ENCODE measurements around the gene PRDM16. TPM values are rescaled to one million over a fixed set of nuclear protein-coding genes. Genes with fewer than 3 reads are reported as not detected.

PRDM16 gene
- total and polyA plus RNA-seq, 4 donors: 5.0 to 80.7 (median 41.5) TPM

- H3K27me3 ChIP-seq (ENCODE audit: control insufficient read depth in 1 of 2, insufficient read depth in 2 of 2, low read length in 1 of 2): no peaks in the 10 kb centered on the region
- intact Hi-C loops (cut with DNase I): no loop called here
- no peak for ATAC-seq (ENCODE audit: low FRiP score)
- no peak overlapping the region for H3K4me3 ChIP-seq (ENCODE audit: low read length in 2 of 2)
- no peaks in the 10 kb centered on the region for H3K9me3 ChIP-seq (ENCODE audit: control insufficient read depth, low read length)
- H3K27ac ChIP-seq (ENCODE audit: low read depth in 1 of 2, low read length in 2 of 2): peak overlapping the region; percentile 24 to 93
- WGBS, 2 donors: 24 to 43% methylated on average over 19 of the region's 19 CpGs
- H3K4me1 ChIP-seq (ENCODE audit: control insufficient read depth in 1 of 2, insufficient read depth in 2 of 2, low read length in 2 of 2): peaks cover 5% of the 10 kb centered on the region in 2 donors
- no peak for DNase-seq
- H3K36me3 ChIP-seq (ENCODE audit: control insufficient read depth in 1 of 2, insufficient read depth in 2 of 2, low read length in 1 of 2): no peaks in the 10 kb centered on the region
Observed at GRCh38 chr1:3373175-3373574, 304.2 kb downstream of the PRDM16 start.

GRCh38 chr1:3373700-3374405 is 304.9 kb downstream of the PRDM16 start:
- intact Hi-C loops (cut with DNase I): loop anchor here in 1 of 2 donors (2.0 kb wide), 1 partner anchor 19 kb away; no protein-coding TSS in a partner anchor
- H3K27ac ChIP-seq (ENCODE audit: low read depth in 1 of 2, low read length in 2 of 2): peak overlapping the region; percentile 24 to 93
- H3K9me3 ChIP-seq (ENCODE audit: control insufficient read depth, low read length): no peaks in the 10 kb centered on the region
- no peaks in the 10 kb centered on the region for H3K36me3 ChIP-seq (ENCODE audit: control insufficient read depth in 1 of 2, insufficient read depth in 2 of 2, low read length in 1 of 2)
- no peak overlapping the region for H3K4me3 ChIP-seq (ENCODE audit: low read length in 2 of 2)
- peaks cover 2% of the 10 kb centered on the region in 2 donors for H3K4me1 ChIP-seq (ENCODE audit: control insufficient read depth in 1 of 2, insufficient read depth in 2 of 2, low read length in 2 of 2)
- DNase-seq (peak; percentile 77 to 84), ATAC-seq (ENCODE audit: low FRiP score) (peak; percentile 37)
- no peaks in the 10 kb centered on the region for H3K27me3 ChIP-seq (ENCODE audit: control insufficient read depth in 1 of 2, insufficient read depth in 2 of 2, low read length in 1 of 2)
- WGBS, 2 donors: 18 to 25% methylated on average over 20 of the region's 20 CpGs

- peak overlapping the region in 1 of 2 donors; percentile 93 for H3K27ac ChIP-seq (ENCODE audit: low read depth in 1 of 2, low read length in 2 of 2)
- ATAC-seq (ENCODE audit: low FRiP score) (no peak), DNase-seq (no peak)
- H3K9me3 ChIP-seq (ENCODE audit: control insufficient read depth, low read length): no peaks in the 10 kb centered on the region
- no peaks in the 10 kb centered on the region for H3K36me3 ChIP-seq (ENCODE audit: control insufficient read depth in 1 of 2, insufficient read depth in 2 of 2, low read length in 1 of 2)
- 41 to 44% methylated on average over 11 of the region's 11 CpGs for WGBS, 2 donors
- intact Hi-C loops (cut with DNase I): loop anchor here in 1 of 2 donors (2.0 kb wide), 1 partner anchor 18 kb away; no protein-coding TSS in a partner anchor
- peaks cover 2% of the 10 kb centered on the region in 2 donors for H3K4me1 ChIP-seq (ENCODE audit: control insufficient read depth in 1 of 2, insufficient read depth in 2 of 2, low read length in 2 of 2)
- H3K27me3 ChIP-seq (ENCODE audit: control insufficient read depth in 1 of 2, insufficient read depth in 2 of 2, low read length in 1 of 2): no peaks in the 10 kb centered on the region
- no peak overlapping the region for H3K4me3 ChIP-seq (ENCODE audit: low read length in 2 of 2)
Observed at GRCh38 chr1:3375245-3375644, 306.2 kb downstream of the PRDM16 start.

GRCh38 chr1:3377166-3377565 is 308.2 kb downstream of the PRDM16 start:
- 93 to 95% methylated on average over 12 of the region's 12 CpGs for WGBS, 2 donors
- H3K36me3 ChIP-seq (ENCODE audit: control insufficient read depth in 1 of 2, insufficient read depth in 2 of 2, low read length in 1 of 2): no peaks in the 10 kb centered on the region
- intact Hi-C loops (cut with DNase I): no loop called here
- H3K4me1 ChIP-seq (ENCODE audit: control insufficient read depth in 1 of 2, insufficient read depth in 2 of 2, low read length in 2 of 2): no peaks in the 10 kb centered on the region
- DNase-seq (no peak), ATAC-seq (ENCODE audit: low FRiP score) (no peak)
- H3K9me3 ChIP-seq (ENCODE audit: control insufficient read depth, low read length): no peaks in the 10 kb centered on the region
- H3K27me3 ChIP-seq (ENCODE audit: control insufficient read depth in 1 of 2, insufficient read depth in 2 of 2, low read length in 1 of 2): no peaks in the 10 kb centered on the region
- H3K27ac ChIP-seq (ENCODE audit: low read depth in 1 of 2, low read length in 2 of 2): no peak overlapping the region
- H3K4me3 ChIP-seq (ENCODE audit: low read length in 2 of 2): no peak overlapping the region

- ATAC-seq (ENCODE audit: low FRiP score) (no peak), DNase-seq (no peak)
- intact Hi-C loops (cut with DNase I): no loop called here
- Histone ChIP-seq H3K4me1 (ENCODE audit: control insufficient read depth in 1 of 2, insufficient read depth in 2 of 2, low read length in 2 of 2) (no peaks in the 10 kb centered on the region), H3K4me3 (ENCODE audit: low read length in 2 of 2) (no peak overlapping the region), H3K27me3 (ENCODE audit: control insufficient read depth in 1 of 2, insufficient read depth in 2 of 2, low read length in 1 of 2) (no peaks in the 10 kb centered on the region), H3K9me3 (ENCODE audit: control insufficient read depth, low read length) (no peaks in the 10 kb centered on the region), H3K27ac (ENCODE audit: low read depth in 1 of 2, low read length in 2 of 2) (no peak overlapping the region), H3K36me3 (ENCODE audit: control insufficient read depth in 1 of 2, insufficient read depth in 2 of 2, low read length in 1 of 2) (no peaks in the 10 kb centered on the region)
- WGBS, 2 donors: 82 to 86% methylated on average over 24 of the region's 24 CpGs
Observed at GRCh38 chr1:3377604-3378279, 308.7 kb downstream of the PRDM16 start.

GRCh38 chr1:3378411-3379208 is 309.6 kb downstream of the PRDM16 start:
- Histone ChIP-seq H3K4me3 (ENCODE audit: low read length in 2 of 2) (no peak overlapping the region), H3K9me3 (ENCODE audit: control insufficient read depth, low read length) (no peaks in the 10 kb centered on the region), H3K27me3 (ENCODE audit: control insufficient read depth in 1 of 2, insufficient read depth in 2 of 2, low read length in 1 of 2) (no peaks in the 10 kb centered on the region), H3K27ac (ENCODE audit: low read depth in 1 of 2, low read length in 2 of 2) (no peak overlapping the region), H3K4me1 (ENCODE audit: control insufficient read depth in 1 of 2, insufficient read depth in 2 of 2, low read length in 2 of 2) (no peaks in the 10 kb centered on the region), H3K36me3 (ENCODE audit: control insufficient read depth in 1 of 2, insufficient read depth in 2 of 2, low read length in 1 of 2) (no peaks in the 10 kb centered on the region)
- intact Hi-C loops (cut with DNase I): no loop called here
- ATAC-seq (ENCODE audit: low FRiP score) (no peak), DNase-seq (no peak)
- WGBS, 2 donors: 85% methylated on average over 15 to 17 of the region's 17 CpGs

GRCh38 chr1:3379934-3380333 is 310.9 kb downstream of the PRDM16 start:
- intact Hi-C loops (cut with DNase I): no loop called here
- H3K4me3 ChIP-seq (ENCODE audit: low read length in 2 of 2): no peak overlapping the region
- no peaks in the 10 kb centered on the region for H3K4me1 ChIP-seq (ENCODE audit: control insufficient read depth in 1 of 2, insufficient read depth in 2 of 2, low read length in 2 of 2)
- peak overlapping the region in 1 of 2 donors; percentile 1 for H3K27ac ChIP-seq (ENCODE audit: low read depth in 1 of 2, low read length in 2 of 2)
- DNase-seq (no peak), ATAC-seq (ENCODE audit: low FRiP score) (no peak)
- WGBS, 2 donors: 86 to 88% methylated on average over 6 of the region's 6 CpGs
- no peaks in the 10 kb centered on the region for H3K9me3 ChIP-seq (ENCODE audit: control insufficient read depth, low read length)
- no peaks in the 10 kb centered on the region for H3K36me3 ChIP-seq (ENCODE audit: control insufficient read depth in 1 of 2, insufficient read depth in 2 of 2, low read length in 1 of 2)
- H3K27me3 ChIP-seq (ENCODE audit: control insufficient read depth in 1 of 2, insufficient read depth in 2 of 2, low read length in 1 of 2): no peaks in the 10 kb centered on the region

GRCh38 chr1:3380469-3380868 is 311.5 kb downstream of the PRDM16 start:
- WGBS, 2 donors: 42 to 43% methylated on average over 11 of the region's 11 CpGs
- intact Hi-C loops (cut with DNase I): no loop called here
- no peak for DNase-seq
- Histone ChIP-seq H3K36me3 (ENCODE audit: control insufficient read depth in 1 of 2, insufficient read depth in 2 of 2, low read length in 1 of 2) (no peaks in the 10 kb centered on the region), H3K27ac (ENCODE audit: low read depth in 1 of 2, low read length in 2 of 2) (no peak overlapping the region), H3K9me3 (ENCODE audit: control insufficient read depth, low read length) (no peaks in the 10 kb centered on the region), H3K4me3 (ENCODE audit: low read length in 2 of 2) (no peak overlapping the region), H3K27me3 (ENCODE audit: control insufficient read depth in 1 of 2, insufficient read depth in 2 of 2, low read length in 1 of 2) (no peaks in the 10 kb centered on the region), H3K4me1 (ENCODE audit: control insufficient read depth in 1 of 2, insufficient read depth in 2 of 2, low read length in 2 of 2) (no peaks in the 10 kb centered on the region)
- ATAC-seq (ENCODE audit: low FRiP score): no peak

Data from aorta (tissue), 5 donors.